HUES6 (cell line): Measurements from ENCODE around the gene PTBP3.
"Not testable (repeated sequence)": the region's sequence is repeated elsewhere in the genome, so short reads cannot be mapped to it uniquely, and the experiment has no call there.

Source experiments
- H3K27ac ChIP-seq: 2 replicates; pipeline ENCODE4 v1.7.0; 2013; ENCODE audit warnings: low read depth, mild to moderate bottlenecking, low read length, inconsistent platforms
- H3K27me3 ChIP-seq: 2 replicates; pipeline ENCODE4 v1.6.1; 2013; ENCODE audit warnings: low read length; ENCODE audit not compliant: control insufficient read depth, insufficient read depth
- H3K36me3 ChIP-seq: 2 replicates; pipeline ENCODE4 v1.6.1; 2013; ENCODE audit warnings: low read length; ENCODE audit not compliant: control insufficient read depth, insufficient read depth
- H3K4me1 ChIP-seq: 2 replicates; pipeline ENCODE4 v1.6.1; 2013; ENCODE audit warnings: low read length; ENCODE audit not compliant: control insufficient read depth, insufficient read depth
- H3K4me3 ChIP-seq: 2 replicates; pipeline ENCODE4 v1.5.1; 2013; ENCODE audit warnings: low read depth, low read length
- H3K9ac ChIP-seq: one replicate; pipeline ENCODE4 v1.6.1; 2013; ENCODE audit warnings: mild to moderate bottlenecking, low read length
- H3K9me3 ChIP-seq: 2 replicates; pipeline ENCODE4 v1.6.1; 2013; ENCODE audit warnings: low read depth, low read length; ENCODE audit not compliant: control insufficient read depth, insufficient read depth

Gene PTBP3

DNA sequence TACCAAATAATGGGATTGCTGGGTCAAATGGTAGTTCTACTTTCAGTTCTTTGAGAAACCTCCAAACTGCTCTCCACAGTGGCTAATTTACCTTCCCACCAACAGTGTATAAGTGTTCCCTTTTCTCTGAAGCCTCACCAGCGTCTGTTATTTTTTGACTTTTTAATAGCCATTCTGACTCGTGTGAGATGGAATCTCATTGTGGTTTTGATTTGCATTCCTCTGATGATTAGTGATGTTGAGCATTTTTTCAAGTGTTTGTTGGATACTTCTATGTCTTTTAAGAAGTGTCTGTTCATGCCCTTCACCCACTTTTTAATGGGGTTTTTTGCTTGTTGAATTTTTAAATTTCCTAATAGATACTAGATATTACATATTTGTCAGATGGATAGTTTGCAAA lies 129.9 kb downstream of the PTBP3 start:
- H3K9ac ChIP-seq: no peak overlapping the region
- H3K27ac ChIP-seq: no peak overlapping the region
- H3K36me3 ChIP-seq: peaks cover 17% of the 10 kb centered on the region
- H3K4me3 ChIP-seq: no peak overlapping the region
- no peaks in the 10 kb centered on the region for H3K27me3 ChIP-seq
- no peaks in the 10 kb centered on the region for H3K4me1 ChIP-seq
- H3K9me3 ChIP-seq: no peaks in the 10 kb centered on the region

DNA sequence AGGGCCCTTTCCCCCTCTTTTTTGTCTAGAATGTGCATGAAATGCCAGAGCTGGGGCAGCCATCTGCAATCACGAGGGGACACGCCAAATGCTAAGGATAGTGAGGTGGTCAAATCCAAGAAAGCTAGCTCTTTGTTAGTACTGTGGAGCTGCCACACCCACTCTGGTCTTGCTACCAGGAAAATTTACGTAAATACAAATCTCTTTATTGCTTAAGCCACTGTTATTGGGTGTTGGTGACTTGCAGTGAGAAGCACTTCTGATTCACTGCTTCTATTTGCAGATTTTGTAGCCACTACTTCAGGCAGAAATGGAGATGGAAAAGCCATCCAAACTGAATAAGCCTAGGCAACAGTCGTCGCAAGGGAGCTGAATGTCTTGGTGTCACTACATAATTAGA lies 132.7 kb downstream of the PTBP3 start:
- Histone ChIP-seq H3K36me3 (no peaks in the 10 kb centered on the region), H3K9me3 (no peaks in the 10 kb centered on the region), H3K27me3 (no peaks in the 10 kb centered on the region), H3K27ac (no peak overlapping the region), H3K9ac (no peak overlapping the region), H3K4me1 (no peaks in the 10 kb centered on the region), H3K4me3 (no peak overlapping the region)

DNA sequence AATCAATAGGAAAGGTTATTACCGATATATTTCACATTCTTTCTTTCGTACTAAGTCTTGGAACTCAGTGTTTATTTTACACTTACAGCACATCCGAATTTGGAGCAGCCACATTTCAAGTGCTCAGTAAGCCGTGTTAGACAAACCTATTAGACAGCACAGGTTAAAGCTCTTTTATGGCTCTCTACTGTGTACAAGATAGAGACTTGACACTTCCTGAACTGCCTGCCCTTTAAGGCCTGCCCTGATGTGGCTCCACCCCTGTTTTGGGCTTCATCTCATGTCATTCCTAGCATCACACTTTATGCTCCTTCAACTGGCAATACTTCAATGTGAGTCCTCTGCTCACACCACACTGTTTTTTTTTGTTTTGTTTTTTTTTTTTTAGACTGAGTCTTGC lies 134.8 kb downstream of the PTBP3 start:
- H3K9ac ChIP-seq: no peak overlapping the region
- no peaks in the 10 kb centered on the region for H3K27me3 ChIP-seq

DNA sequence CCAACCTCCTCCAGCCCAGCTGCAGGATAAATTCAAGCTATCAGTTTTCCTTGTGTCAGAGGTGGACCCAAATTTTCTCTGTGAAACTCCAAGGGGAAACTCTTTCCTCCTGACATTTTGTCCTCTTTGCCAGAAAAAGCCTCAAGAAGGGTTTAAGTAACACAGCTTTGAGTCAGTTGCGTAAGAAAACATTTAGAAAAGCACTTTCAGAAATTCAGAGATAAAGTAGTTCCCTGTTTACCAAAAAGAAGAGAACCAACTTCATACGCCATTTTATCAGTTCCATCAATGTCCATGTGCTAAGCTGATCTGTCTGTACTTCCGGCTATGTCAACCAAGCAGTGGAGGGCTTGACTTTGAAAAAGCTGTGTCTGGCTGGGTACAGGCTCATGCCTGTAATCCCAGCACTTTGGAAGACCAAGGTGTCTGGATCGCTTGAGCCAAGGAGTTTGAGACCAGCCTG lies 138.4 kb downstream of the PTBP3 start:
- Histone ChIP-seq H3K9me3 (no peaks in the 10 kb centered on the region), H3K27me3 (no peaks in the 10 kb centered on the region), H3K4me3 (no peak overlapping the region), H3K9ac (no peak overlapping the region), H3K27ac (no peak overlapping the region), H3K36me3 (no peaks in the 10 kb centered on the region), H3K4me1 (peaks cover 10% of the 10 kb centered on the region)

More for the DNA sequence above, 134.8 kb downstream of the PTBP3 start:
- Histone ChIP-seq H3K4me1 (peaks cover 6% of the 10 kb centered on the region), H3K27ac (no peak overlapping the region), H3K4me3 (no peak overlapping the region), H3K9me3 (no peaks in the 10 kb centered on the region), H3K36me3 (no peaks in the 10 kb centered on the region)

DNA sequence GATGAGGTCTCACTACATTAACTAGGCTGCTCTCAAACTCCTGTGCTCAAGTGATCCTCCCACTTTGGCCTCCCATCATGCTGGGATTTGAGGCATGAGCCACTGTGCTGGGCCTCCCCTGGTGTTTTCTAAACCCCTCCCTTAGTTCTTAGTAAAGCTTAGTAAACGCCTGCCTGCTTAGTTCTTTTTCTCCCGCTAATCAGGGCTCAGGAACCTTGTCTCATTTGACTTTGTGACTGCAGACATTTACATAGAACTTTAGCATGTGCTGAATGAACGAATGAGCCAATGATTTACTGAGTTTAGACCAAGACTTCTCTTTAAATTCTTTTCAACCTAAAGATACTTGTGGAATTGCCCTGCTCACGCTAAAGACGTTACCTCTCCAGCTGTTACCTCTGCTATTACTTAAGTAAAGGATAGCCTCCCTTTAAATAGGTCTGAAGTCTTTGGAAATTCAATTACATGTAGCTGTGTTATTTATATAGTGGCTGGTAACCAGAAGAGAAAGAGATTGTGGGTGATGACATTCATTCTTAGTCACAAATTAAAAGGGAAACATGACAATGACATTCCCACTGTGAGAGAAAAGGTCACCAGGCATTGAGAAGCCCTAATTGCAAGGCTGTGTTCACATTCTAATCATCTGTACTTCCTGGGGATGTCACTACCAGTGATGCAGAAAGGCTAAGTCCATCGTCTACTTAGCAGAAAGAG lies 139.7 kb downstream of the PTBP3 start:
- H3K4me1 ChIP-seq: peaks cover 10% of the 10 kb centered on the region
- H3K9me3 ChIP-seq: no peaks in the 10 kb centered on the region
- no peaks in the 10 kb centered on the region for H3K27me3 ChIP-seq
- no peak overlapping the region for H3K9ac ChIP-seq
- no peak overlapping the region for H3K4me3 ChIP-seq
- no peaks in the 10 kb centered on the region for H3K36me3 ChIP-seq
- H3K27ac ChIP-seq: no peak overlapping the region

GRCh38 chr9:112190320-112190719 lies 143.1 kb downstream of the PTBP3 start:
- H3K4me3 ChIP-seq, H3K27ac ChIP-seq, H3K4me1 ChIP-seq, H3K27me3 ChIP-seq, H3K9ac ChIP-seq, H3K36me3 ChIP-seq, H3K9me3 ChIP-seq: not testable (repeated sequence)

DNA sequence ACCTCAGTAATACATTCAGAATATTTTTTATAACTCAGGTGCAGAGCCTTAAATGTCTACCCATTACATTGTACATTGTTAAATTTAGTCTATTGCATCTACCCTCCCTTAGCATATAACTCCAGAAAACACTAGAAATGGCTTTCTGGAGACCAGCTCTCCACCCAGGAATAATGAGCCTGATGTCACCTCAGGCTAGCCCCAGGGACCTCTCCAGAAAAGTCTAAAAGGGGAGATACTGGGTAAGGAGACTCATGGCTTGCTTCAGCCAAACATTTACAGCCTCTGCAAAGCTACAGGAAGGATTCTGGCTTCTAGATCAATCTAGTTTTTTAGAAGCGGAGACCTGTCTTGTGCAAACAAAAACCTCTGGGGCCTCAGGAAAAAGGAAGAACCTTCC lies 144.5 kb downstream of the PTBP3 start:
- Histone ChIP-seq H3K4me3 (no peak overlapping the region), H3K36me3 (no peaks in the 10 kb centered on the region), H3K27me3 (no peaks in the 10 kb centered on the region), H3K27ac (no peak overlapping the region), H3K9ac (no peak overlapping the region), H3K9me3 (no peaks in the 10 kb centered on the region), H3K4me1 (peaks cover 6% of the 10 kb centered on the region)

- Histone ChIP-seq H3K9me3 (0 out of 2 replicates have a peak, but pooled peaks cover 5% of the 10 kb centered on the region), H3K4me3 (no peak overlapping the region), H3K27ac (no peak overlapping the region), H3K4me1 (no peaks in the 10 kb centered on the region), H3K27me3 (no peaks in the 10 kb centered on the region), H3K9ac (no peak overlapping the region), H3K36me3 (no peaks in the 10 kb centered on the region)
Measured at GRCh38 chr9:112187404-112187803, 146.0 kb downstream of the PTBP3 start.

DNA sequence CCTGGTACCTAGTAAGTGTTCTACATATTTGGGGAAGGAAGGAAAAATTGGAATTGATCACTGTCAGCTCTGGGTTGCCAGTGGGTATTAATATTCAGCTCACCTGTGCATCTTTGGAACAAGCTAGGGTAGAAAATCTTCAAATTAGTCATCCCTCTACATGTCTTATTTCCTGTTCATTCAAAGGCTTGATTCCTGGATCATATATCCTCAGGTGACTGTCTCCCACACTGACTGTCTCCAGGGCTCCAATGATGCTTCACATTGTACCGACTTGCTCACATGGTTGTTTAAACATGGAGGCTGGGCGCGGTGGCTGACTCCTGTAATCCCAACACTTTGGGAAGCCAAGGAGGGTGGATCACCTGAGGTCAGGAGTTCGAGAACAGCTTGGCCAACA lies 146.7 kb downstream of the PTBP3 start:
- H3K9me3 ChIP-seq: 0 out of 2 replicates have a peak, but pooled peaks cover 5% of the 10 kb centered on the region
- no peaks in the 10 kb centered on the region for H3K4me1 ChIP-seq
- no peaks in the 10 kb centered on the region for H3K36me3 ChIP-seq
- H3K27me3 ChIP-seq: no peaks in the 10 kb centered on the region
- H3K4me3 ChIP-seq: no peak overlapping the region
- no peak overlapping the region for H3K9ac ChIP-seq
- H3K27ac ChIP-seq: no peak overlapping the region

- H3K9ac ChIP-seq: no peak overlapping the region
- H3K27me3 ChIP-seq: no peaks in the 10 kb centered on the region
- no peak overlapping the region for H3K4me3 ChIP-seq
- H3K9me3 ChIP-seq: 0 out of 2 replicates have a peak, but pooled peaks cover 5% of the 10 kb centered on the region
- H3K36me3 ChIP-seq: no peaks in the 10 kb centered on the region
- H3K4me1 ChIP-seq: peaks cover 14% of the 10 kb centered on the region
- no peak overlapping the region for H3K27ac ChIP-seq
Measured at GRCh38 chr9:112184946-112185345, 148.5 kb downstream of the PTBP3 start.

DNA sequence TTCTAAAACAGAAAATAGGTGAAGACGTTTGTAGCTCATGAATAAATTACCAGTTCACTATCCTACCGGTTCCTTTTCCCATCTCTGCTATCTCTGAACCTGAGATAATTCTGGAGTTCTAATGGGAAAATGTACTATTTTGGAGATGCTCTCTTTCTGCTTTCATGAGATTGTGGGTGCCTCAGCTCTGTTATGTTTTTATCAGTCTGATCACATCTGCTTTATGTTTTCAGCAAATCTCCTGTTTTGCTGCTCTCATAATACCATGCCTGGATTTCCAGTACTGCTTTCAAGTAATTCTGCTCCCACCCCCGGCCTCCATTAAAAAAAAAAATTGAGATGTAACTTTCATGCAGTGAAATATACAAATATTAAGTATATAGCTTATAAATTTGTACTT lies 149.2 kb downstream of the PTBP3 start:
- no peak overlapping the region for H3K4me3 ChIP-seq
- no peaks in the 10 kb centered on the region for H3K36me3 ChIP-seq
- H3K9ac ChIP-seq: no peak overlapping the region
- H3K4me1 ChIP-seq: peaks cover 14% of the 10 kb centered on the region
- H3K9me3 ChIP-seq: 0 out of 2 replicates have a peak, but pooled peaks cover 5% of the 10 kb centered on the region
- no peaks in the 10 kb centered on the region for H3K27me3 ChIP-seq
- no peak overlapping the region for H3K27ac ChIP-seq
